ENCODE measurements around the gene MORN3.
A peak's percentile ranks its signal among the peaks of the same experiment; 100 is the strongest.

MORN3 gene

DNA sequence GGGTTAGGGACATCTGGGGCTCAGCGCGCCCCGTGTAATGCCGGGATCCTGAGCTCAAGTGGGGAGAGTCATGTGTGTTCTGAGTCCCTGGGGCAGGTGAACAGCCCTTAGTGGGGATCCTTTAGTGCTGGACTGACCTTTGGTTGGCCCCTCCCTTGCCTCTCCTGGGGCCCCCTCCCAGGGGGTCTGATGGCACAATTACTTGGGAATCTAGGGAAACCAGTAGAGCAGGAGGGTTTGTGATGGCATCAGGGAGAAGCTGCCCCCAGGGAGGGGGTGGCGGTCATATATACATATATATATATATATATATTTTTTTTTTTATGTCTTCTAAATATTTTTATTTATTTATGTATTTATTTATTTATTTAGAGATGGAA, at the start of gene MORN3:
Gene MORN3, minus strand, starts transcription at position 134 of the 380 bp plus-strand sequence. CDS start 171 bp downstream, outside the sequence.
- TF ChIP-seq ZNF70 (CRISPR knock-in tag; IDR thresholded peaks at IDR 0.05) (no peak), ZNF565 (CRISPR knock-in tag; conservative IDR thresholded peaks at IDR 0.05; ENCODE audit: low read depth) (no peak), ARNTL (CRISPR knock-in tag; IDR thresholded peaks at IDR 0.05; ENCODE audit: borderline replicate concordance, low read depth) (no peak), ESRRG (CRISPR knock-in tag; IDR thresholded peaks at IDR 0.05) (no peak), ISL1 (CRISPR knock-in tag; IDR thresholded peaks at IDR 0.05) (no peak), ZFP3 (CRISPR knock-in tag; IDR thresholded peaks at IDR 0.05) (no peak), TOX (CRISPR knock-in tag; IDR thresholded peaks at IDR 0.05; ENCODE audit: borderline replicate concordance) (no peak), ZC3H10 (CRISPR knock-in tag; IDR thresholded peaks at IDR 0.05) (no peak), PPARA (CRISPR knock-in tag; IDR thresholded peaks at IDR 0.05; ENCODE audit: borderline replicate concordance) (no peak), ZNF8 (CRISPR knock-in tag; IDR thresholded peaks at IDR 0.05) (no peak), PATZ1 (CRISPR knock-in tag; IDR thresholded peaks at IDR 0.05; ENCODE audit: borderline replicate concordance) (no peak), GLIS3 (CRISPR knock-in tag; IDR thresholded peaks at IDR 0.05) (no peak), BACH2 (CRISPR knock-in tag; IDR thresholded peaks at IDR 0.05; ENCODE audit: borderline replicate concordance) (no peak), TCF4 (CRISPR knock-in tag; IDR thresholded peaks at IDR 0.05; ENCODE audit: borderline replicate concordance) (no peak), SNAI2 (CRISPR knock-in tag; IDR thresholded peaks at IDR 0.05) (no peak), RARB (CRISPR knock-in tag; IDR thresholded peaks at IDR 0.05) (no peak)
- TF ChIP-seq, protein P1, sequence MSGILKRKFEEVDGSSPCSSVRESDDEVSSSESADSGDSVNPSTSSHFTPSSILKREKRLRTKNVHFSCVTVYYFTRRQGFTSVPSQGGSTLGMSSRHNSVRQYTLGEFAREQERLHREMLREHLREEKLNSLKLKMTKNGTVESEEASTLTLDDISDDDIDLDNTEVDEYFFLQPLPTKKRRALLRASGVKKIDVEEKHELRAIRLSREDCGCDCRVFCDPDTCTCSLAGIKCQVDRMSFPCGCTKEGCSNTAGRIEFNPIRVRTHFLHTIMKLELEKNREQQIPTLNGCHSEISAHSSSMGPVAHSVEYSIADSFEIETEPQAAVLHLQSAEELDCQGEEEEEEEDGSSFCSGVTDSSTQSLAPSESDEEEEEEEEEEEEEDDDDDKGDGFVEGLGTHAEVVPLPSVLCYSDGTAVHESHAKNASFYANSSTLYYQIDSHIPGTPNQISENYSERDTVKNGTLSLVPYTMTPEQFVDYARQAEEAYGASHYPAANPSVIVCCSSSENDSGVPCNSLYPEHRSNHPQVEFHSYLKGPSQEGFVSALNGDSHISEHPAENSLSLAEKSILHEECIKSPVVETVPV (CRISPR knock-in tag; IDR thresholded peaks at IDR 0.05) = no peak
- TF ChIP-seq, protein P2, sequence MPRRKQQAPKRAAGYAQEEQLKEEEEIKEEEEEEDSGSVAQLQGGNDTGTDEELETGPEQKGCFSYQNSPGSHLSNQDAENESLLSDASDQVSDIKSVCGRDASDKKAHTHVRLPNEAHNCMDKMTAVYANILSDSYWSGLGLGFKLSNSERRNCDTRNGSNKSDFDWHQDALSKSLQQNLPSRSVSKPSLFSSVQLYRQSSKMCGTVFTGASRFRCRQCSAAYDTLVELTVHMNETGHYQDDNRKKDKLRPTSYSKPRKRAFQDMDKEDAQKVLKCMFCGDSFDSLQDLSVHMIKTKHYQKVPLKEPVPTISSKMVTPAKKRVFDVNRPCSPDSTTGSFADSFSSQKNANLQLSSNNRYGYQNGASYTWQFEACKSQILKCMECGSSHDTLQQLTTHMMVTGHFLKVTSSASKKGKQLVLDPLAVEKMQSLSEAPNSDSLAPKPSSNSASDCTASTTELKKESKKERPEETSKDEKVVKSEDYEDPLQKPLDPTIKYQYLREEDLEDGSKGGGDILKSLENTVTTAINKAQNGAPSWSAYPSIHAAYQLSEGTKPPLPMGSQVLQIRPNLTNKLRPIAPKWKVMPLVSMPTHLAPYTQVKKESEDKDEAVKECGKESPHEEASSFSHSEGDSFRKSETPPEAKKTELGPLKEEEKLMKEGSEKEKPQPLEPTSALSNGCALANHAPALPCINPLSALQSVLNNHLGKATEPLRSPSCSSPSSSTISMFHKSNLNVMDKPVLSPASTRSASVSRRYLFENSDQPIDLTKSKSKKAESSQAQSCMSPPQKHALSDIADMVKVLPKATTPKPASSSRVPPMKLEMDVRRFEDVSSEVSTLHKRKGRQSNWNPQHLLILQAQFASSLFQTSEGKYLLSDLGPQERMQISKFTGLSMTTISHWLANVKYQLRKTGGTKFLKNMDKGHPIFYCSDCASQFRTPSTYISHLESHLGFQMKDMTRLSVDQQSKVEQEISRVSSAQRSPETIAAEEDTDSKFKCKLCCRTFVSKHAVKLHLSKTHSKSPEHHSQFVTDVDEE (CRISPR knock-in tag; IDR thresholded peaks at IDR 0.05) = no peak
- ATAC-seq = no peak

- no peak for TF ChIP-seq TCF4 (CRISPR knock-in tag; IDR thresholded peaks at IDR 0.05; ENCODE audit: borderline replicate concordance)
- TF ChIP-seq OSR1 (CRISPR knock-in tag; IDR thresholded peaks at IDR 0.05) = no peak
- no peak for ATAC-seq
These were observed 49.3 kb upstream of the MORN3 start for GRCh38 chr12:121718653-121719239.

GRCh38 chr12:121717041-121717699, 47.7 kb upstream of the MORN3 start:
- TF ChIP-seq SNAI2 (CRISPR knock-in tag; IDR thresholded peaks at IDR 0.05) (no peak), ZNF565 (CRISPR knock-in tag; conservative IDR thresholded peaks at IDR 0.05; ENCODE audit: low read depth) (no peak), TOX (CRISPR knock-in tag; IDR thresholded peaks at IDR 0.05; ENCODE audit: borderline replicate concordance) (no peak), POU6F1 (CRISPR knock-in tag; IDR thresholded peaks at IDR 0.05; ENCODE audit: borderline replicate concordance, low read depth) (no peak), ZNF70 (CRISPR knock-in tag; IDR thresholded peaks at IDR 0.05) (no peak), ZFP3 (CRISPR knock-in tag; IDR thresholded peaks at IDR 0.05) (no peak), ARNTL (CRISPR knock-in tag; IDR thresholded peaks at IDR 0.05; ENCODE audit: borderline replicate concordance, low read depth) (no peak)
- TF ChIP-seq, protein P1 (CRISPR knock-in tag; IDR thresholded peaks at IDR 0.05) = no peak
- peak; percentile 72 for ATAC-seq
